Smooth muscle cell of the umbilical artery (primary cell): ENCODE data around the gene UGT2A1. TPM values are rescaled to one million over a fixed set of nuclear protein-coding genes. Genes with fewer than 3 reads are reported as not detected.

ENCODE experiments used
- total RNA-seq: library from RNA; depleted of rRNA; stranded (reverse); fragments of >200 nt; gene quantifications from 2 replicates; pipeline ENCODE4 v1.2.3, GENCODE V29; 2014

The UGT2A1 gene
- total RNA-seq = not detected in 2 replicates

GRCh38 chr4:69653147-69653546 lies at the start of gene UGT2A1:
Gene UGT2A1, minus strand, starts transcription at chr4:69653247. Its CDS starts 5,603 bp downstream, at chr4:69647644.

GRCh38 chr4:69639542-69639941 lies 13.5 kb downstream of the UGT2A1 start, which contains the start of gene UGT2A2:
Gene UGT2A2, minus strand, starts transcription at chr4:69639642. Its CDS starts 2 bp downstream, at chr4:69639640.

Other genes with a start within 250 kb of the UGT2A1 start
- 0.30 TPM in 1 of 2 replicates, not detected in the other for gene UGT2B4, start 157.3 kb downstream of the UGT2A1 start, total RNA-seq
- not detected in 2 replicates for gene UGT2A2, start 13.6 kb downstream of the UGT2A1 start, total RNA-seq
- gene SULT1B1, start 107.4 kb upstream of the UGT2A1 start, total RNA-seq = 0.59 and 6.0 TPM in 2 replicates
- 7.5 and 9.2 TPM in 2 replicates for gene SULT1E1, start 206.9 kb upstream of the UGT2A1 start, total RNA-seq